Measurements from ENCODE around the gene ABCA3.

ABCA3 gene

GRCh38 chr16:2319606-2320005, 20.9 kb downstream of the ABCA3 start:
- in situ Hi-C loops (cut with MboI; ENCODE audit: low sequenced_read_pairs), result no loop called here

DNA sequence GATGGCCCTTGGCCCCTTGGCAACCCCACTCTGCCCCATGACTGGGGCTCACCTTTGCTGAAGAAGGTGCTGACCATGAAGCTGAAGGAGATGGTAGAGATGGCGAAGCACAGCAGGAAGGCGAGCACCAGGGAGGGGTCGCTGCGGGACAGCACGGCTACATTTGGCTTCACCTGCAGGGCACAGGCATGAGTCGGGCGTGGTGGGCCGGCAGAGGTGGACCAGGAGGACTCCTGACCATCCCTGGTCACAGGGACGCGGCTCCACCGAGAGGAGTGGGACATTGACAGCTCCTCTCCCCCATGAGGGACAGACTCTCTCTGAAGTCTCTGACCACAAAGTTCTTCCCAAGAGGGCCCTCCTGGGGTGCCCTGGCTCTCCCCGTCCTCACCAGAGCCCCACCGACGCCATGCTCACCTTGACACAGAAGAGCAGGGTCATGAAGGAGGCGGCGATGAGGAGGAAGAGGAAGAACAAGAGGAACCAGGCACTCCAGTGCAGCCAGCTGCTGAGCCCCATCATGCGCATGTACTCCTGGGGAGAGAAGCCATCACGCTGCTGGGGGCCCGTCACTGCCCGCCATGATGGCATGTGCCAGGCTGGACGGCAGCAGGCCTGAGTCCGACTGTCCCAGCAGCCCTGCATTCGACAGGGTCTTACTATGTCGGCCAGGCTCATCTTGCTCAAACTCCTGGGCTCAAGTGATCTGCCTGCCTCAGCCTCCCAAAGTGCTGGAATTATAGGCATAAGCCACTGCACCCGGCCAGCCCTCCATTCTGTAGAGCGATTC, 23.1 kb downstream of the ABCA3 start:
- in situ Hi-C loops (cut with MboI; ENCODE audit: low sequenced_read_pairs), result no loop called here

- in situ Hi-C loops (cut with MboI; ENCODE audit: low sequenced_read_pairs), result no loop called here
These were observed 32.2 kb downstream of the ABCA3 start for GRCh38 chr16:2308089-2308962.

- in situ Hi-C loops (cut with MboI; ENCODE audit: low sequenced_read_pairs), result no loop called here
These were observed 40.7 kb downstream of the ABCA3 start for GRCh38 chr16:2299915-2300192.

- in situ Hi-C loops (cut with MboI; ENCODE audit: low sequenced_read_pairs), result no loop called here
These were observed 41.2 kb downstream of the ABCA3 start for GRCh38 chr16:2299121-2299914.

- in situ Hi-C loops (cut with MboI; ENCODE audit: low sequenced_read_pairs), result no loop called here
These were observed 41.9 kb downstream of the ABCA3 start for GRCh38 chr16:2298621-2299020.

DNA sequence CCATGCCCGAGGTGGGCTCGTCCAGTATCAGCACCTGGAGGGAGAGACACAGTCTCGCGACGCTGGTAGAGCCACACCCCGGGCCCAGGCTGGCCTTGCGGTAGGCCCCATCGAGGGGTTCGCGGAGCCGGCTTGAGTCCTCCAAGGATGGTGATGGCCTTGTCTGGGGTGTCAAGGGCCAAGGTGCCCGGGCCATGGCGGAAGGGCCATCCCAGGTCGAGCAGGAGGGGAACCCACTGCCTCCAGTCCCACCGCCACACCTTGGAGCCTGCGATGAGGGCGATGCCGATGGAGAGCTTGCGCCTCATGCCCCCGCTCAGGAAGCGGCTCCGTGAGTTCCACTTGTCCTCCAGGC, 43.0 kb downstream of the ABCA3 start:
- in situ Hi-C loops (cut with MboI; ENCODE audit: low sequenced_read_pairs), result no loop called here

DNA sequence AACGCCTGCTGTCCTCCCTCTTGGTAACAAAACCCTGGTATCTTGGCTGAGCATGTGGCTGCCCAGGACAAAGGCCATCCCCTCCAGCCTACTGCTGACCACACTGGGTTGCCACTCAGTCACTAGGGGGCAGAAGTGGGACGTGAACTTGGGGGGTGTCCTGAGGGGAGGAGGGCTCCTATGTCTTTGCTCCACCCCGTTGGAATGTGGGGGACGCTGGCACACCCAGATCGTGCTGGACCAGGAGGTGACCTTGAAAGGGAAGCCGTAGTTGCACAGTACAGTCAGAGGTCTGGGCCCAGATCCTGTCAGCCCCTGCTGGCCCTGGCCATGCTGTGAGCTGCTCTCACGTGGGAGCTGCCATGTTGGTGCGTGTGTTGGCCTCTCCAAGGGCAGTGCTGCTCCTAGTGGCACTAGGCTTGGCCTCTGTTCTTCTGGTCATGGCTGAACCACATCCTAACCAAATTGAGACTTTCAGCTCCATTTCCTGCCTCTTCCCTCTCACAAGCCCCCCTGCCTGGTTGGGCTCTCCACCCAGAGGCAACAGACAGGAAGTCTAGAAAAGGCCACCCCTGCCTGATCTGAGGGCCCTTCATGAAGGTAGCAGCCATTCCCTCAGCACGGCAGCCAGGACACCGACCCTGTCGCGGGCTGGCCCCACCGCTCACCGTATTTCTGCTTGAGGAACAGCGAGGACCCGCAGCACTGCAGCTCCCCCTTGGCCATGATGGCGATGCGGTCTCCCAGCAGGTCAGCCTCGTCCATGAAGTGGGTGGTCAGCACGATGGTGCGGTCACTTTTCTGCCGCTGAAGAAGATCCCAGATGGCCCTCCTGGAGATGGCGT, 43.6 kb downstream of the ABCA3 start:
- in situ Hi-C loops (cut with MboI; ENCODE audit: low sequenced_read_pairs), result no loop called here

DNA sequence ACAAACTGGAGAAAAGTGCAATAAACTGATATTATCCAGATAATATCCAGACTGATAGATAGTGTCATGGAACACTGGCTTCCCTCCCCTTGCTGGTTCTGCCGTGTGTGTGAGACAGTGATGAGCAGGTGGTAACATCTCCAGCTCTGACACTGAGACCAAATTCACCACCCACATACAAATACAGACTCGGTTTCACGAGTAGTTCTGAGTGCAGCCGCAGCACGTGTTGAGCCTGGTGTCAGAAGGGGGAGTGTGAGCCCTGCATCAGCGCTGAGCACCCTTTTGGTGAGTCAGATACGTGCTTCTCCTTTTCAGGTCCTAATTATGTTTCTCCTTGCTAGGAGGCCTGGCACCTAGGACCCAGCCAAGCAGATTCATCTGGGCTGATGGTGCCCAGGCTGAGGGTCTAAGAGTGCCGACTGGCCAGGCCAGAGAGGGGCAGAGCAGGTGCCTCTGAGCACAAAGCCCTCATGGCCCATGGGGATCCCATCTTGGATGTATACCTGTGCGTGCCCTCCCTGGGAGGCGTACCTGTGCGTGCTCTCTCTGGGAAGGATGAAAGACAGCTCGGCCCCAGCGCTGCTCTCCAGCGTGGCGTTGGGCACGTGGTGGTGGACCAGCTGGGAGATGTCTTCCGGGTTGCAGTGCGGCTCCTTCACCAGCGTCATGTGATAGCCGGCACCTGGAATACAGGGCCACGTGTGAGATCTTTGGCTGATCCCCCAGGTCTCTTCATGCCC, 45.3 kb downstream of the ABCA3 start:
- in situ Hi-C loops (cut with MboI; ENCODE audit: low sequenced_read_pairs), result no loop called here

GRCh38 chr16:2292221-2292620, 48.3 kb downstream of the ABCA3 start:
- in situ Hi-C loops (cut with MboI; ENCODE audit: low sequenced_read_pairs), result no loop called here

DNA sequence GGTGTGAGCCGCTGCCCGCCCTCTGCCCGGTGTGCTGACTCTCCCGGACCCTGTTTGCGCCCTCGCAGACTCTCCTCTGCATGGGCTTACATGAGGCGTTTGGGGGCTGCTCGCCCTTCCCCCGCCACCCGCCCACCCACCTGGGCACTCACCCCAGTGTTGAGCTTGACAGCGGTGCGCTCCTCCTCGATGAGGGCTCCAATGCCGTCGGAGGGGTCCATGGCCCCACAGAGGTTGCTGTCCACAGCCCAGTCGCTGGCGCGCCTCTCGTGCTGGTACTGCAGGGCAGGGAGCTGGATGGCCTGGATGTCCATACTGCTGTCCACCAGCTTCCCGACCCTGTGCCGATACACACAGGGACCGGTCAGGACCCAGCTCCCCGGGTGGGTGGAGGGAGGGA, 51.2 kb downstream of the ABCA3 start:
- in situ Hi-C loops (cut with MboI; ENCODE audit: low sequenced_read_pairs), result no loop called here

DNA sequence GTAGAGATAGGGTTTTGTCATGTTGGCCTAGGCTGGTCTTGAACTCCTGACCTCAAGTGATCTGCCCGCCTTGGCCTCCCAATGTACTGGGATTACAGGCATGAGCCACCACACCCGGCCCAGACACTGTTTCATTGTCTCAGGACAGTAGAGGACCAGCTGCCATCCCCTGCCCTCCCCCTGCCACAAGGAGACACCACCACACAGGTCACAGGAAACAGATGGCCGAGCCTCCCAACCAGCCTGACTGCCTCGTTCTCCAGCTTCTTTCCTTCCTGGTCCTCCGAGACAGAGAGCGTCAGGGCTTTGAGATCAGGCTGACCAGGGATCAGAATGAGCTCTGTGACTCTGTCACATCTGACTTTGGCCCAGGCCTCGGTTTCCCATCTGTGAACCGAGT, 51.8 kb downstream of the ABCA3 start:
- in situ Hi-C loops (cut with MboI; ENCODE audit: low sequenced_read_pairs), result no loop called here

DNA sequence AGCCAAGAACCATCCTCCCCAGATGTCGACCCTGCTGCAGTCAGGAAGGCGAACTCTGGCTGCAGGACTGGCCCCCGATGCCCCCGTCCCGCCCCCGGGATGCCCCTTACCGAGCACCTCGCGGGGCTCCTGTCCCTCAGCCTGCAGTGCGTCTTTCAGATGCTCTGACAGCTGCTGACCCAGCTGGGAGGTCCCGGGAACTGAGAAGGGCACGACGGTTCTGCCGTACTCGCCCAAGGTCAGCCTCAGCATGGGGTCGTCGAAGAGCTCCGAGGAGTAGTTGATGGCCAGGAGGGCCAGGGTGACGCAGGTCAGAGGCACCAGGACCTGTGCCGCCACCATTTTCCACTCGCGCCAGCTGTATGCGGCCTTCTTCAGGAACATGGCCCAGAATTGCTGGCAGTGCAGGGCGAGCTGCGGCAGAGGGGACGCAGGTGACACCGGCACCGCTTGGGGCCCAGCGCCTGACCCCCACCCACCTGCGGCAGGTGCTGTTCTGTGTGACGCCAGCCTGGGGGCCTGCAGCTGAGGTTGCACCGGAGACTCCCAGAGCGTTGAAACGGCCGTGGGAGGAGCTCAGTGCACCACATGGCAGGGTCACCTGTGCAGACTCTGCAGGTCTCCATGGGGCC, 52.5 kb downstream of the ABCA3 start:
- in situ Hi-C loops (cut with MboI; ENCODE audit: low sequenced_read_pairs), result no loop called here

DNA sequence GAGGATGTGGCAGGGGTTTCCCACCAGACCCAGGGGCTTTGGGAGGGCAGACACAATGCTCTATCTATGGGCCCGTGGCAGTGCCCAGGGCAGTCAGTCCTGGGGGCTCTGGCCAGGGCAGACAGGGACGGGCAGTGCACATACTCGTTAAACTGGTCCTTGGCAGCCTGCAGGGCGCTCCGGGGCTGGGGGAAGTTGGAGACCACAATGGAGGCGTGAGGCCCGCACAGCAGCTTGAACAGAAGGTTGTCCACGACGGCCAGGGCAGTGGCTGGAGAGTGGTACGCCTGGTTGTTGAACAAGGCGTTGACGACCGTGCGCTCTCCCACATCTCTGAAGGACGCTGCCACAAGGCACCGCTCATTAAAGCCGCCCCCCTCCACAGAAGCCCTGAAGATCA, 54.0 kb downstream of the ABCA3 start:
- in situ Hi-C loops (cut with MboI; ENCODE audit: low sequenced_read_pairs), result no loop called here

- in situ Hi-C loops (cut with MboI; ENCODE audit: low sequenced_read_pairs), result no loop called here
These were observed 54.8 kb downstream of the ABCA3 start for GRCh38 chr16:2285731-2286191.

GRCh38 chr16:2284797-2285576, 55.5 kb downstream of the ABCA3 start:
- in situ Hi-C loops (cut with MboI; ENCODE audit: low sequenced_read_pairs), result no loop called here

GRCh38 chr16:2284001-2284770, 56.3 kb downstream of the ABCA3 start:
- in situ Hi-C loops (cut with MboI; ENCODE audit: low sequenced_read_pairs), result no loop called here

All from hTERT RPE-1 (cell line).